CD4-positive, alpha-beta T cell (primary cell): ENCODE results near the gene FKBP3. TPM values are rescaled to one million over a fixed set of nuclear protein-coding genes. Genes with fewer than 3 reads are reported as not detected.
A peak's percentile ranks its signal among the peaks of the same experiment; 100 is the strongest.
"Not testable (repeated sequence)": the region's sequence is repeated elsewhere in the genome, so short reads cannot be mapped to it uniquely, and the experiment has no call there.

Experiments
- ATAC-seq: fragments of 200-7000 bp; cut with Tn5 transposase; one replicate; pipeline ENCODE4 v1.10.0; 2022; ENCODE audit warnings: mild to moderate bottlenecking; ENCODE audit not compliant: poor library complexity
- CTCF ChIA-PET: fragments of 350-600 bp; sonication (Branson Sonifier 250); formaldehyde crosslinking; loops from one replicate; lab custom pipeline; 2021; ENCODE audit warnings: antibody characterized with exemption, inconsistent platforms; lab: Charles Lee
- POLR2A ChIA-PET: fragments of 350-600 bp; sonication (Branson Sonifier 250); formaldehyde crosslinking; loops from one replicate; lab custom pipeline; 2021; ENCODE audit warnings: antibody characterized with exemption, inconsistent platforms; lab: Charles Lee
- DNase-seq, 14 experiments: peaks; one replicate each; pipeline ENCODE4 v3.0.0-alpha.2; 2013 to 2020; ENCODE audit warnings: mixed read lengths in 2 of 14
- H3K27ac ChIP-seq, 2 donors: one replicate each; pipeline versions ENCODE4 v1.5.1 to v1.7.0; 2013; ENCODE audit warnings: low read length in 2 of 2, low read depth in 1 of 2, mild to moderate bottlenecking in 1 of 2
- H3K27me3 ChIP-seq, 2 experiments: 1 replicate in 1 of 2; 2 replicates in 1 of 2; pipeline versions ENCODE4 v1.6.1 to v1.7.0; 2013; ENCODE audit warnings: low read length in 2 of 2, control low read depth in 1 of 2, mild to moderate bottlenecking in 1 of 2, moderate library complexity in 1 of 2; ENCODE audit not compliant: insufficient read depth in 2 of 2, control insufficient read depth in 1 of 2
- H3K36me3 ChIP-seq: one replicate; pipeline ENCODE4 v1.6.1; 2013; ENCODE audit warnings: low read length, control low read depth; ENCODE audit not compliant: insufficient read depth
- H3K4me1 ChIP-seq: one replicate; pipeline ENCODE4 v1.6.1; 2013; ENCODE audit warnings: low read length, control low read depth; ENCODE audit not compliant: insufficient read depth
- H3K4me3 ChIP-seq: one replicate; pipeline ENCODE4 v1.5.1; 2013; ENCODE audit warnings: mild to moderate bottlenecking, low read length, moderate library complexity
- H3K9me3 ChIP-seq, 2 experiments: 1 replicate in 1 of 2; 2 replicates in 1 of 2; pipeline versions ENCODE4 v1.6.1 to v1.7.0; 2013; ENCODE audit warnings: low read length in 2 of 2, mild to moderate bottlenecking in 2 of 2, control low read depth in 1 of 2, moderate library complexity in 1 of 2; ENCODE audit not compliant: control insufficient read depth in 1 of 2, insufficient read depth in 1 of 2
- H3K27ac Mint-ChIP-seq: one replicate; pipeline ENCODE4 v1.8.0; 2020; ENCODE audit warnings: mixed read lengths
- H3K27me3 Mint-ChIP-seq: one replicate; pipeline ENCODE4 v1.8.0; 2021; ENCODE audit warnings: mixed read lengths
- H3K36me3 Mint-ChIP-seq: one replicate; pipeline ENCODE4 v1.8.0; 2021; ENCODE audit warnings: low read depth, mixed read lengths
- H3K4me1 Mint-ChIP-seq: one replicate; pipeline ENCODE4 v1.8.0; 2021; ENCODE audit warnings: low read depth, mixed read lengths
- H3K4me3 Mint-ChIP-seq: one replicate; pipeline ENCODE4 v1.8.0; 2020; ENCODE audit warnings: mild to moderate bottlenecking, mixed read lengths
- H3K9me3 Mint-ChIP-seq: one replicate; pipeline ENCODE4 v1.8.0; 2020; ENCODE audit warnings: mixed read lengths
- intact Hi-C, 2 experiments: fragments of 100-400 bp; cut with DNase I in 1 of 2; cut with micrococcal nuclease in 1 of 2; formaldehyde crosslinking; loops; one replicate each; pipeline versions ENCODE4 v1.15.1 to v1.9.0; 2023 to 2025; cut with DNase I, micrococcal nuclease
- total RNA-seq, 174 experiments: library from RNA in 2 of 174; stranded (reverse) in 2 of 174; gene quantifications; one replicate each; pipeline ENCODE4 v1.2.3 and lab custom pipeline; 2021 to 2026
- TF ChIP-seq, protein P1 (sequence below): fragments of 200-600 bp; IDR thresholded peaks from one replicate; pipeline ENCODE4 v1.8.0; 2022; ENCODE audit warnings: antibody characterized with exemption, mild to moderate bottlenecking

Gene FKBP3
- total RNA-seq, 2 experiments from 2014 or later = 36.0 to 40.2 TPM

DNA sequence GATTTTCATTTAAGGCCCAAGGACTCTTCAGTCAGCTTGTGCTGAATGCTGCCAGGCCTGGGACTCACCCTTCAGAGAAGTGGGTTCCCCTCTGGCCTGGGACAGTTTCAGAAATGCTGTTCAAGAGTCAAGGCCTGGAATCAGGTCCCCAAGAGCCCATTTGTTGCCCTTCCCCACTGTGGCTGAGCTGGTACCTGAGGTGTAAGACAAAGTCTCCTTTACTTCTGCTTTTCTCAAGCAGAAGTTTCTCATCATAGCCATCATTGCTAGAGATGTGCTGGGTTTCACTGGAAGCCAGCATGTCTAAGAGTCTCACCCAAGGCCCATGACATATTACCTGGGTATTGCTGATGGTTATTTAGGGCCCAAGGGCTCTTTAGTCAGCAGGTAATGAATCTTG, 10.4 kb upstream of the FKBP3 start:
- intact Hi-C loops = no loop called here
- CTCF ChIA-PET = interaction anchor here (1.3 kb wide), 1 partner anchor 9 kb away, joined by 3 read pairs; the partner anchor contains the start of gene FANCM
- no peak for DNase-seq
- H3K9me3 Mint-ChIP-seq = no peaks in the 10 kb centered on the region
- Histone ChIP-seq H3K36me3 (no peaks in the 10 kb centered on the region), H3K9me3 (no peaks in the 10 kb centered on the region), H3K4me1 (no peaks in the 10 kb centered on the region), H3K27me3 (no peaks in the 10 kb centered on the region), H3K27ac (no peak overlapping the region), H3K4me3 (no peak overlapping the region)
- H3K27ac Mint-ChIP-seq = no peak overlapping the region
- no peaks in the 10 kb centered on the region for H3K4me1 Mint-ChIP-seq
- no peaks in the 10 kb centered on the region for H3K27me3 Mint-ChIP-seq
- no peak for ATAC-seq
- TF ChIP-seq, protein P1, sequence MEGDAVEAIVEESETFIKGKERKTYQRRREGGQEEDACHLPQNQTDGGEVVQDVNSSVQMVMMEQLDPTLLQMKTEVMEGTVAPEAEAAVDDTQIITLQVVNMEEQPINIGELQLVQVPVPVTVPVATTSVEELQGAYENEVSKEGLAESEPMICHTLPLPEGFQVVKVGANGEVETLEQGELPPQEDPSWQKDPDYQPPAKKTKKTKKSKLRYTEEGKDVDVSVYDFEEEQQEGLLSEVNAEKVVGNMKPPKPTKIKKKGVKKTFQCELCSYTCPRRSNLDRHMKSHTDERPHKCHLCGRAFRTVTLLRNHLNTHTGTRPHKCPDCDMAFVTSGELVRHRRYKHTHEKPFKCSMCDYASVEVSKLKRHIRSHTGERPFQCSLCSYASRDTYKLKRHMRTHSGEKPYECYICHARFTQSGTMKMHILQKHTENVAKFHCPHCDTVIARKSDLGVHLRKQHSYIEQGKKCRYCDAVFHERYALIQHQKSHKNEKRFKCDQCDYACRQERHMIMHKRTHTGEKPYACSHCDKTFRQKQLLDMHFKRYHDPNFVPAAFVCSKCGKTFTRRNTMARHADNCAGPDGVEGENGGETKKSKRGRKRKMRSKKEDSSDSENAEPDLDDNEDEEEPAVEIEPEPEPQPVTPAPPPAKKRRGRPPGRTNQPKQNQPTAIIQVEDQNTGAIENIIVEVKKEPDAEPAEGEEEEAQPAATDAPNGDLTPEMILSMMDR = no peak
- H3K4me3 Mint-ChIP-seq = no peak overlapping the region
- H3K36me3 Mint-ChIP-seq = peaks cover 10% of the 10 kb centered on the region
- POLR2A ChIA-PET = no interaction called here

DNA sequence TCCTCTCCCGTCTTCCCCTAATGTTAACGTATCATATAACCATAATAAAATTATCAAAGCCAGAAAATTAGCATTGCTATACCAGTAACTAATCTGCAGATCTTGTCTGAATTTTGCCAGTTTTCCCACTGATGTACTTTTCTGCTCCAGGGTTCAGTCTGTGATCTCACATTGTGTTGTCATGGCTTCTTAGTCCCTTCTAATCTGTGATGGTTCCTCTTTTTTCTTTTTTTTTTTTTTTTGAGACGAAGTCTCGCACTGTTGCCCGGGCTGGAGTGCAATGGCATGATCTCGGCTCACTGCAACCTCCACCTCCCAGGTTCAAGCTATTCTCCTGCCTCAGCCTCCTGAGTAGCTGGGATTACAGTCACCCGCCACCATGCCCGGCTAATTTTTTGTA, 7.8 kb upstream of the FKBP3 start:
- H3K9me3 Mint-ChIP-seq, H3K4me3 Mint-ChIP-seq, H3K27ac Mint-ChIP-seq, ATAC-seq, H3K4me1 ChIP-seq, H3K4me3 ChIP-seq, POLR2A ChIA-PET, intact Hi-C loops, H3K36me3 ChIP-seq, DNase-seq, H3K9me3 ChIP-seq, CTCF ChIA-PET, H3K27ac ChIP-seq, H3K27me3 ChIP-seq, H3K27me3 Mint-ChIP-seq, H3K36me3 Mint-ChIP-seq: not testable (repeated sequence)
- peaks cover 15% of the 10 kb centered on the region for H3K4me1 Mint-ChIP-seq

DNA sequence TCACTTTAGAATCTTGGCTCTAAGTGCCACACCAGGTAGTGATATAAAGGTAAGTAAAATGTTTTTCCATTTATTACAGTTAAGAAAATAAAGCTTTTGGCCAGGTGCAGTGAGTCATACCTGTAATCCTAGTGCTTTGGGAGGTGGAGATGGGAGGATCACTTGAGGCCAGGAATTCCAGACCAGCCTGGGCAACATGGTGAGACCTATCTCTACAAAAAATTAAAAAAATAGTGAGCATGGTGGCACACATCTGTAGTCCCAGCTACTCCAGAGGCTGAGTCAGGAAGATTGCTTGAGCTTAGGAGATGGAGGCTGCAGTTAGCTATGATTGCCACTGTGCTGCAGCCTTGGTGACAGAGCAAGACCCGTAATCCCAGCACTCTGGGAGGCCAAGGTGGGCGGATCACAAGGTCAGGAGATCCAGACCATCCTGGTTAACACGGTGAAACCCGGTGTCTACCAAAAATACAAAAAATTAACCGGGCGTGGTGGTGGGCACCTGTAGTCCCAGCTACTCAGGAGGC, 6.4 kb upstream of the FKBP3 start:
- POLR2A ChIA-PET = no interaction called here
- H3K27ac ChIP-seq = no peak overlapping the region
- TF ChIP-seq, protein P1 = no peak
- Mint-ChIP-seq H3K36me3 (peaks cover 16% of the 10 kb centered on the region), H3K27ac (no peak overlapping the region), H3K4me1 (peaks cover 28% of the 10 kb centered on the region), H3K9me3 (no peaks in the 10 kb centered on the region), H3K4me3 (no peak overlapping the region), H3K27me3 (no peaks in the 10 kb centered on the region)
- peaks cover 5% of the 10 kb centered on the region for H3K4me1 ChIP-seq
- DNase-seq (no peak), ATAC-seq (no peak)
- H3K9me3 ChIP-seq = no peaks in the 10 kb centered on the region
- H3K27me3 ChIP-seq = no peaks in the 10 kb centered on the region
- H3K36me3 ChIP-seq = no peaks in the 10 kb centered on the region
- intact Hi-C loops = no loop called here
- H3K4me3 ChIP-seq = no peak overlapping the region
- CTCF ChIA-PET = no interaction called here

DNA sequence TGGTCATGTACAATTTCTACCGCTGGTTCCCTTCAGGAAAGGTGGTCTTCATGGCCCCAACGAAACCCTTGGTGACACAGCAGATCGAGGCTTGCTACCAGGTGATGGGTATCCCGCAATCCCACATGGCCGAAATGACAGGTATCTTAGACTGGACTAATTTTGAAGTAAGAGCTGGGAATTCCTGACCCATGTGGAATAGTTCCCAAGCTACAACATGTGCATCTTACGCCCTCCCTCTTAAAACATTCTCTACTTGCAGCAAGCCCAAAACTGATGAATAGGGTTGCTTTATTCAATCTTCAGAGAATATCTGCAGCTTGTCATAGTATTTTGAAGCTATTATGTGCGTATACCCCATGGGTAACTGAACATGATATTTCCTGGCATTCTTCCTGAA, 2.1 kb upstream of the FKBP3 start:
- no peaks in the 10 kb centered on the region for H3K27me3 Mint-ChIP-seq
- peaks cover 32% of the 10 kb centered on the region for H3K36me3 Mint-ChIP-seq
- ChIA-PET POLR2A (interaction anchor here (0.9 to 5.3 kb wide), 6 partner anchors 52 to 239 kb away, joined by 3 to 111 read pairs (median 14); partner anchors contain the start of genes KLHL28, MIS18BP1, PRPF39 and TOGARAM1), CTCF (interaction anchor here (1.1 to 2.6 kb wide), 2 partner anchors 116 to 174 kb away, joined by 3 to 12 read pairs; partner anchors contain the start of genes KLHL28, MIS18BP1 and TOGARAM1)
- DNase-seq = no peak
- H3K4me3 Mint-ChIP-seq = peak overlapping the region; percentile 99
- H3K4me1 ChIP-seq = peaks cover 14% of the 10 kb centered on the region
- peak overlapping the region in 1 of 2 donors; percentile 42 for H3K27ac ChIP-seq
- intact Hi-C loops = loop anchor here (2.0 to 5.0 kb wide), 4 partner anchors 54 to 239 kb away; partner anchors contain the start of gene TOGARAM1 (in 1 of the 2)
- no peaks in the 10 kb centered on the region for H3K36me3 ChIP-seq
- no peaks in the 10 kb centered on the region for H3K9me3 ChIP-seq
- H3K27me3 ChIP-seq = no peaks in the 10 kb centered on the region
- H3K27ac Mint-ChIP-seq = peak overlapping the region; percentile 99
- TF ChIP-seq, protein P1 = no peak
- no peak for ATAC-seq
- H3K4me3 ChIP-seq = peak overlapping the region; percentile 82
- peaks cover 58% of the 10 kb centered on the region for H3K4me1 Mint-ChIP-seq
- no peaks in the 10 kb centered on the region for H3K9me3 Mint-ChIP-seq
